GM12878 (cell line): Measurements from ENCODE around the gene SLC12A3. TPM values are rescaled to one million over a fixed set of nuclear protein-coding genes. Genes with fewer than 3 reads are reported as not detected.

Experiments used
- BACH1 ChIP-seq: fragments of 450-650 bp; IDR thresholded peaks from 2 replicates; pipeline ENCODE4 v1.6.1; 2017; ENCODE audit warnings: mild to moderate bottlenecking, borderline replicate concordance
- CEBPB ChIP-seq, 2 experiments: fragments of 150-350 bp in 1 of 2; IDR thresholded peaks; 2 replicates each; pipeline ENCODE4 v1.6.1; 2012 to 2014; ENCODE audit warnings: low read depth in 2 of 2, low read length in 2 of 2, borderline replicate concordance in 1 of 2, inconsistent platforms in 1 of 2
- CHD1 ChIP-seq: IDR thresholded peaks from 2 replicates; pipeline ENCODE4 v1.6.1; 2012; ENCODE audit warnings: low read depth, low read length, improper control_type of control experiment
- CREB1 ChIP-seq: IDR thresholded peaks from 2 replicates; pipeline ENCODE4 v1.6.1; 2012; ENCODE audit warnings: low read depth, mild to moderate bottlenecking, inconsistent platforms
- EGR1 ChIP-seq, 2 experiments: IDR thresholded peaks; 1 replicate in 1 of 2; 2 replicates in 1 of 2; pipeline ENCODE4 v1.6.1; 2011 to 2012; ENCODE audit warnings: low read depth in 2 of 2, low read length in 2 of 2, borderline replicate concordance in 1 of 2, mild to moderate bottlenecking in 1 of 2, moderate library complexity in 1 of 2
- IKZF1 ChIP-seq: fragments of 450-650 bp; conservative IDR thresholded peaks from 2 replicates; pipeline ENCODE4 v1.6.1; 2017; ENCODE audit warnings: antibody characterized with exemption, mild to moderate bottlenecking
- KLF5 ChIP-seq: fragments of 450-650 bp; IDR thresholded peaks from 2 replicates; pipeline ENCODE4 v1.6.1; 2014; ENCODE audit warnings: mild to moderate bottlenecking; ENCODE audit not compliant: partially characterized antibody
- LARP7 ChIP-seq: fragments of 450-650 bp; IDR thresholded peaks from 2 replicates; pipeline ENCODE4 v1.6.1; 2017; ENCODE audit warnings: mild to moderate bottlenecking
- MEF2B ChIP-seq: fragments of 450-650 bp; IDR thresholded peaks from 2 replicates; pipeline ENCODE4 v1.6.1; 2018; ENCODE audit warnings: mild to moderate bottlenecking, moderate library complexity; ENCODE audit not compliant: partially characterized antibody, poor library complexity, severe bottlenecking
- MYB ChIP-seq: fragments of 150-350 bp; IDR thresholded peaks from 2 replicates; pipeline ENCODE4 v1.6.1; 2014; ENCODE audit warnings: mild to moderate bottlenecking, low read depth, low read length, borderline replicate concordance
- NFYB ChIP-seq: IDR thresholded peaks from 2 replicates; pipeline ENCODE4 v1.6.1; 2011; ENCODE audit warnings: low read depth, mild to moderate bottlenecking, low read length, improper control_type of control experiment, moderate library complexity; ENCODE audit not compliant: insufficient read depth
- NR2C1 ChIP-seq: fragments of 450-650 bp; IDR thresholded peaks from 2 replicates; pipeline ENCODE4 v1.6.1; 2017; ENCODE audit warnings: antibody characterized with exemption, mild to moderate bottlenecking, moderate library complexity
- POLR2AphosphoS5 ChIP-seq: IDR thresholded peaks from 2 replicates; pipeline ENCODE4 v1.6.1; 2011; ENCODE audit warnings: mild to moderate bottlenecking, low read length, inconsistent platforms
- POU2F2 ChIP-seq: IDR thresholded peaks from 3 replicates; pipeline ENCODE4 v1.6.1; 2011; ENCODE audit warnings: low read depth, mild to moderate bottlenecking, low read length, borderline replicate concordance
- RAD51 ChIP-seq: fragments of 450-650 bp; IDR thresholded peaks from 2 replicates; pipeline ENCODE4 v1.6.1; 2016; ENCODE audit warnings: moderate library complexity, mild to moderate bottlenecking, inconsistent platforms
- RELA ChIP-seq: fragments of 450-650 bp; IDR thresholded peaks from 2 replicates; pipeline ENCODE4 v1.8.0; 2014; ENCODE audit warnings: borderline replicate concordance; ENCODE audit not compliant: partially characterized antibody
- SMAD5 ChIP-seq: IDR thresholded peaks from 2 replicates; pipeline ENCODE4 v1.6.1; 2016; ENCODE audit warnings: antibody characterized with exemption, low read depth
- STAT3 ChIP-seq: IDR thresholded peaks from 2 replicates; pipeline ENCODE4 v1.6.1; 2011; ENCODE audit warnings: low read depth, low read length, improper control_type of control experiment
- ZNF207 ChIP-seq: fragments of 450-650 bp; IDR thresholded peaks from 2 replicates; pipeline ENCODE4 v1.6.1; 2014; ENCODE audit warnings: antibody characterized with exemption, mild to moderate bottlenecking, borderline replicate concordance
- ZZZ3 ChIP-seq: IDR thresholded peaks from 2 replicates; pipeline ENCODE4 v1.6.1; 2011; ENCODE audit warnings: low read depth; ENCODE audit not compliant: control insufficient read depth, insufficient read length
- polyA plus RNA-seq, 11 experiments: library from polyadenylated mRNA; depleted of rRNA in 4 of 11; unstranded in 6 of 11; stranded (reverse) in 5 of 11; fragments of >200 nt; fragmentation: Nextera tagmentation in 4 of 11; fragmentation: Illumina TruSeq in 1 of 11; extraction: Ambion mirVana in 4 of 11; extraction: Trizol in 1 of 11; gene quantifications; 1 replicate in 1 of 11; 2 replicates in 10 of 11; pipeline versions ENCODE4 v1.2.1 to v1.2.3, GENCODE V29; 2011 to 2016; ENCODE audit warnings: inconsistent platforms in 2 of 11, missing spikeins in 2 of 11, low read depth in 1 of 11
- total RNA-seq, 4 experiments: library from RNA; depleted of rRNA in 3 of 4; stranded (reverse); fragments of >200 nt in 3 of 4; fragmentation: Illumina TruSeq in 1 of 4; extraction: Trizol in 1 of 4; gene quantifications; 2 replicates each; pipeline versions ENCODE4 v1.2.1 to v1.2.3, GENCODE V29; 2013 to 2021
- TF ChIP-seq, protein P1 (sequence below): IDR thresholded peaks from 2 replicates; pipeline ENCODE4 v1.6.1; 2012; ENCODE audit warnings: low read depth, low read length, improper control_type of control experiment
- TF ChIP-seq, protein P2 (sequence below): fragments of 450-650 bp; conservative IDR thresholded peaks from 2 replicates; pipeline ENCODE4 v1.6.1; 2017; ENCODE audit warnings: mild to moderate bottlenecking, moderate library complexity
- TF ChIP-seq, protein P3 (sequence below): IDR thresholded peaks from 2 replicates; pipeline ENCODE4 v1.6.1; 2011; ENCODE audit warnings: low read depth, mild to moderate bottlenecking, low read length, moderate library complexity, borderline replicate concordance; ENCODE audit errors: extremely low read depth
- TF ChIP-seq, protein P4 (sequence below): fragments of 450-650 bp; IDR thresholded peaks from 2 replicates; pipeline ENCODE4 v1.6.1; 2017; ENCODE audit warnings: low read depth, mild to moderate bottlenecking, moderate library complexity
- TF ChIP-seq, protein P5 (sequence below): IDR thresholded peaks from 2 replicates; pipeline ENCODE4 v1.6.1; 2011; ENCODE audit warnings: borderline replicate concordance, low read depth, mild to moderate bottlenecking, moderate library complexity, low read length; ENCODE audit not compliant: insufficient read depth, poor library complexity, severe bottlenecking

Gene SLC12A3
- total and polyA plus RNA-seq, 10 of the 15 experiments (the other 5 are each of a cell fraction or from before 2014, with no cell fraction given) = 0.05 to 6.3 (median 3.1) TPM

GRCh38 chr16:56941092-56941491 lies 76.1 kb downstream of the SLC12A3 start (continued):
- 0 out of 2 replicates have a peak, but pooled peaks have one; percentile 21 for TF ChIP-seq BACH1
- TF ChIP-seq, protein P1, sequence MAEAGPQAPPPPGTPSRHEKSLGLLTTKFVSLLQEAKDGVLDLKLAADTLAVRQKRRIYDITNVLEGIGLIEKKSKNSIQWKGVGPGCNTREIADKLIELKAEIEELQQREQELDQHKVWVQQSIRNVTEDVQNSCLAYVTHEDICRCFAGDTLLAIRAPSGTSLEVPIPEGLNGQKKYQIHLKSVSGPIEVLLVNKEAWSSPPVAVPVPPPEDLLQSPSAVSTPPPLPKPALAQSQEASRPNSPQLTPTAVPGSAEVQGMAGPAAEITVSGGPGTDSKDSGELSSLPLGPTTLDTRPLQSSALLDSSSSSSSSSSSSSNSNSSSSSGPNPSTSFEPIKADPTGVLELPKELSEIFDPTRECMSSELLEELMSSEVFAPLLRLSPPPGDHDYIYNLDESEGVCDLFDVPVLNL = no peak
- no peak for TF ChIP-seq EGR1 (IDR thresholded peaks at IDR 0.05; ENCODE audit: borderline replicate concordance in 1 of 2, low read depth in 2 of 2, low read length in 2 of 2)
- TF ChIP-seq POU2F2 = 0 out of 3 replicates have a peak, but pooled peaks have one; percentile 49
- TF ChIP-seq NR2C1 = no peak
- no peak for TF ChIP-seq RELA
- TF ChIP-seq CEBPB (IDR thresholded peaks at IDR 0.05; ENCODE audit: borderline replicate concordance in 1 of 2, low read depth in 2 of 2, low read length in 2 of 2) = no peak
- no peak for TF ChIP-seq STAT3
- no peak for TF ChIP-seq RAD51
- TF ChIP-seq CHD1 = no peak
- no peak for TF ChIP-seq MYB
- TF ChIP-seq IKZF1 = no peak
- TF ChIP-seq CREB1 = no peak
- no peak for TF ChIP-seq ZNF207
- TF ChIP-seq MEF2B = peak; percentile 81
- TF ChIP-seq POLR2AphosphoS5 = peak; percentile 87
- TF ChIP-seq ZZZ3 = no peak
- TF ChIP-seq NFYB = no peak
- TF ChIP-seq, protein P2, sequence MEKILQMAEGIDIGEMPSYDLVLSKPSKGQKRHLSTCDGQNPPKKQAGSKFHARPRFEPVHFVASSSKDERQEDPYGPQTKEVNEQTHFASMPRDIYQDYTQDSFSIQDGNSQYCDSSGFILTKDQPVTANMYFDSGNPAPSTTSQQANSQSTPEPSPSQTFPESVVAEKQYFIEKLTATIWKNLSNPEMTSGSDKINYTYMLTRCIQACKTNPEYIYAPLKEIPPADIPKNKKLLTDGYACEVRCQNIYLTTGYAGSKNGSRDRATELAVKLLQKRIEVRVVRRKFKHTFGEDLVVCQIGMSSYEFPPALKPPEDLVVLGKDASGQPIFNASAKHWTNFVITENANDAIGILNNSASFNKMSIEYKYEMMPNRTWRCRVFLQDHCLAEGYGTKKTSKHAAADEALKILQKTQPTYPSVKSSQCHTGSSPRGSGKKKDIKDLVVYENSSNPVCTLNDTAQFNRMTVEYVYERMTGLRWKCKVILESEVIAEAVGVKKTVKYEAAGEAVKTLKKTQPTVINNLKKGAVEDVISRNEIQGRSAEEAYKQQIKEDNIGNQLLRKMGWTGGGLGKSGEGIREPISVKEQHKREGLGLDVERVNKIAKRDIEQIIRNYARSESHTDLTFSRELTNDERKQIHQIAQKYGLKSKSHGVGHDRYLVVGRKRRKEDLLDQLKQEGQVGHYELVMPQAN = no peak
- TF ChIP-seq SMAD5 = no peak; the same call in 1 of the 2 replicates
- TF ChIP-seq, protein P3, sequence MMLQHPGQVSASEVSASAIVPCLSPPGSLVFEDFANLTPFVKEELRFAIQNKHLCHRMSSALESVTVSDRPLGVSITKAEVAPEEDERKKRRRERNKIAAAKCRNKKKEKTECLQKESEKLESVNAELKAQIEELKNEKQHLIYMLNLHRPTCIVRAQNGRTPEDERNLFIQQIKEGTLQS = no peak
- TF ChIP-seq KLF5 = no peak
- TF ChIP-seq LARP7 = no peak
- TF ChIP-seq, protein P4, sequence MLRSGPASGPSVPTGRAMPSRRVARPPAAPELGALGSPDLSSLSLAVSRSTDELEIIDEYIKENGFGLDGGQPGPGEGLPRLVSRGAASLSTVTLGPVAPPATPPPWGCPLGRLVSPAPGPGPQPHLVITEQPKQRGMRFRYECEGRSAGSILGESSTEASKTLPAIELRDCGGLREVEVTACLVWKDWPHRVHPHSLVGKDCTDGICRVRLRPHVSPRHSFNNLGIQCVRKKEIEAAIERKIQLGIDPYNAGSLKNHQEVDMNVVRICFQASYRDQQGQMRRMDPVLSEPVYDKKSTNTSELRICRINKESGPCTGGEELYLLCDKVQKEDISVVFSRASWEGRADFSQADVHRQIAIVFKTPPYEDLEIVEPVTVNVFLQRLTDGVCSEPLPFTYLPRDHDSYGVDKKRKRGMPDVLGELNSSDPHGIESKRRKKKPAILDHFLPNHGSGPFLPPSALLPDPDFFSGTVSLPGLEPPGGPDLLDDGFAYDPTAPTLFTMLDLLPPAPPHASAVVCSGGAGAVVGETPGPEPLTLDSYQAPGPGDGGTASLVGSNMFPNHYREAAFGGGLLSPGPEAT = no peak; the same call in 1 of the 2 replicates
- TF ChIP-seq, protein P5, sequence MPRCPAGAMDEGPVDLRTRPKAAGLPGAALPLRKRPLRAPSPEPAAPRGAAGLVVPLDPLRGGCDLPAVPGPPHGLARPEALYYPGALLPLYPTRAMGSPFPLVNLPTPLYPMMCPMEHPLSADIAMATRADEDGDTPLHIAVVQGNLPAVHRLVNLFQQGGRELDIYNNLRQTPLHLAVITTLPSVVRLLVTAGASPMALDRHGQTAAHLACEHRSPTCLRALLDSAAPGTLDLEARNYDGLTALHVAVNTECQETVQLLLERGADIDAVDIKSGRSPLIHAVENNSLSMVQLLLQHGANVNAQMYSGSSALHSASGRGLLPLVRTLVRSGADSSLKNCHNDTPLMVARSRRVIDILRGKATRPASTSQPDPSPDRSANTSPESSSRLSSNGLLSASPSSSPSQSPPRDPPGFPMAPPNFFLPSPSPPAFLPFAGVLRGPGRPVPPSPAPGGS = no peak
